Spleen (tissue), 7 donors: Measurements from ENCODE around the gene RAD54L2.

Source experiments
- POLR2AphosphoS5 ChIP-seq, 3 donors: sonication (generic); formaldehyde crosslinking; IDR thresholded peaks; one replicate each; pipeline ENCODE4 v1.5.1; 2017; ENCODE audit warnings: antibody characterized with exemption in 3 of 3
- TF ChIP-seq, protein P1 (sequence below), 11 experiments: fragments of 200-600 bp in 7 of 11; fragments of 450-650 bp in 4 of 11; sonication (generic) in 4 of 11; IDR thresholded peaks in 8 of 11; conservative IDR thresholded peaks in 3 of 11; 1 replicate in 7 of 11; 2 replicates in 4 of 11; pipeline versions ENCODE4 v1.4.0 to v1.8.0; 2016 to 2021; ENCODE audit warnings: antibody characterized with exemption in 11 of 11, inconsistent platforms in 4 of 11, mild to moderate bottlenecking in 1 of 11
- donor health status: DM: no; HTN: no; CAD: no; lungs with moderate emphysema.
- donor health status: DM: no; HTN: no; CAD: no.
- donor health status: DM: no; HTN: no; CAD: no.

DNA sequence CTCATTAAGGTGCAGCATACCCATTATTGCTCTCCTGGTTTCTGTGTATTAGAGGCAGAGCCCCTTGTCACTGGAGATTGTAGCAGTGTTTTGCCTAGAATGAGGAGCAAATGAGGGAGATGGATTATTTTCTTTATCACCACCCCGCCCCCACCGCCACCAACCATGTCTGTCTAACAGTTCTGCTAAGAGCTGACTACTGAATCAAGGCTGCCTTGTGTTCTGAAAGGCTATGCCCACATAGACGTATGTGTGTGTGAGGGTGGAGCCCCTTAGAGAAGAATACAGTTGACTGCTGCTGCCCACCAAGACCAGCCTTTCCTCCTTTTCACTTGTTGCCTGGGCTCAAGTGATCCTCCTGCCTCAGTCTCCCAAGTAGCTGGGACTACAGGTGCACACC lies 47.4 kb downstream of the RAD54L2 start:
- no peak for TF ChIP-seq POLR2AphosphoS5 (IDR thresholded peaks at IDR 0.05)
- TF ChIP-seq, protein P1, sequence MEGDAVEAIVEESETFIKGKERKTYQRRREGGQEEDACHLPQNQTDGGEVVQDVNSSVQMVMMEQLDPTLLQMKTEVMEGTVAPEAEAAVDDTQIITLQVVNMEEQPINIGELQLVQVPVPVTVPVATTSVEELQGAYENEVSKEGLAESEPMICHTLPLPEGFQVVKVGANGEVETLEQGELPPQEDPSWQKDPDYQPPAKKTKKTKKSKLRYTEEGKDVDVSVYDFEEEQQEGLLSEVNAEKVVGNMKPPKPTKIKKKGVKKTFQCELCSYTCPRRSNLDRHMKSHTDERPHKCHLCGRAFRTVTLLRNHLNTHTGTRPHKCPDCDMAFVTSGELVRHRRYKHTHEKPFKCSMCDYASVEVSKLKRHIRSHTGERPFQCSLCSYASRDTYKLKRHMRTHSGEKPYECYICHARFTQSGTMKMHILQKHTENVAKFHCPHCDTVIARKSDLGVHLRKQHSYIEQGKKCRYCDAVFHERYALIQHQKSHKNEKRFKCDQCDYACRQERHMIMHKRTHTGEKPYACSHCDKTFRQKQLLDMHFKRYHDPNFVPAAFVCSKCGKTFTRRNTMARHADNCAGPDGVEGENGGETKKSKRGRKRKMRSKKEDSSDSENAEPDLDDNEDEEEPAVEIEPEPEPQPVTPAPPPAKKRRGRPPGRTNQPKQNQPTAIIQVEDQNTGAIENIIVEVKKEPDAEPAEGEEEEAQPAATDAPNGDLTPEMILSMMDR (IDR thresholded peaks at IDR 0.05 in 8 of 11, conservative IDR thresholded peaks at IDR 0.05 in 3 of 11) = no peak
